HG03095 (cell line): ENCODE measurements around the gene GK.
"Not testable (repeated sequence)": the region's sequence is repeated elsewhere in the genome, so short reads cannot be mapped to it uniquely, and the experiment has no call there.

Source experiments
- ATAC-seq: cut with Tn5 transposase; IDR thresholded peaks from one replicate; pipeline ENCODE4 v1.9.1; 2021; ENCODE audit warnings: moderate library complexity; ENCODE audit not compliant: unreplicated experiment

Gene GK

GRCh38 chrX:30653415-30654131 lies at the start of gene GK:
GK (plus strand) TSS chrX:30653423; CDS start chrX:30653538, 115 bp downstream.
- ATAC-seq, result peak; percentile 9

GRCh38 chrX:30607155-30607554 lies 46.1 kb upstream of the GK start:
- ATAC-seq, result no peak

DNA sequence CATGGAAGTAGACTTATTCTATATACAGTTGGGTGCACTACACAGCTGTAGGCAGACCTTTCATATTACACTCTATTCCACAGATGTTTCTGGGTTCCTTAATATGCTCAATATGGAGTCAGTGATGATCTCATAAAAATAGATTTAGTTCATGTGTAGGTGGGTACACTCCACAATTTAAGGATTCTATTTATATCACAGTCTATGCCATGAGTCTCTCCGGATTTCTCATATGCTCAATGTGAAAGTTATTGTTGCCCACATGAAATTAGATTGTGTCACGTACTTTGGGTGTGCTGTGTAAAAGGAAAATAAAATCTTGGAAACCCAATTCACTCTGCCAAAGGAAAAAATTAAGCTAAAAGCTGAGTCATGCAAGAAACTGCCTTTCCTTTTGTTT lies 43.2 kb upstream of the GK start:
- no peak for ATAC-seq

- no peak for ATAC-seq
Measured at GRCh38 chrX:30612250-30612655, 41.0 kb upstream of the GK start.

DNA sequence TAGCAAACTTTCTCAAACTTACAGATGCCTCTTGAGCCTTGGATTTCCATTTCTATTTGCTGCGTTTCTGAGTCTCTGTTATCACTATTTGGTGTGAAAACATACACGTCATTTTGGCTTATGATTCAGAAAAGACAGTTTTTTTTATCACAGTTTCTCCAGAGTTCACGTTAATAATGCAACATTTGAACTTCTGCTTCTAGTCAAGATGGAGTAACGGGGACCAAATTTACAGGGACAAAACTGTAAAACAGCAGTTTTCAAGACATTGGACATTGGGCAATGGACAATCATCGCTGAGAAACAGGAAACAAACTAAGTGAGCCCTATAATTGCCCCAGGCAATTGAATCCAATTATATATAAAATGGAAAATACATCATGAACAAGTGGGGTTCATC lies 39.5 kb upstream of the GK start:
- ATAC-seq, result no peak

DNA sequence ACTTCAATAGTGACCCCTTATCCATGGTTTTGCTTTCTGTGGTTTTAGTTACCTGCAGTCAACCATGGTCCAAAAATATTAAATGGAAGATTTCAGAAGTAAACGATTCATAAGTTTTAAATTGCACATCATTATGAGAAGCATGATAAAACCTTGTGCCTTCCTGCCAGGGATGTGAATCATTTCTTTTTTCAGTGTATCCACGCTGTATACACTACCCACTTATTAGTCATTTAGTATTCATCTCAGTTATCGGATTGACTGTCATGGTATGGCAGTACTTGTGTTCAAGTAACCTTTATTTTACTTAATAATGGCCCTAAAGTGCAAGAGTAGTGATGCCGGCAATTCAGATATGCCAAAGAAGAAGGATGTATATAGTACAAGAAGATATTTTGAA lies 38.0 kb upstream of the GK start:
- no peak for ATAC-seq

GRCh38 chrX:30618160-30618765 lies 35.0 kb upstream of the GK start:
- peak; percentile 50 for ATAC-seq

- no peak for ATAC-seq
Measured at GRCh38 chrX:30620125-30620524, 33.1 kb upstream of the GK start.

- no peak for ATAC-seq
Measured at GRCh38 chrX:30620980-30621618, 32.1 kb upstream of the GK start.

DNA sequence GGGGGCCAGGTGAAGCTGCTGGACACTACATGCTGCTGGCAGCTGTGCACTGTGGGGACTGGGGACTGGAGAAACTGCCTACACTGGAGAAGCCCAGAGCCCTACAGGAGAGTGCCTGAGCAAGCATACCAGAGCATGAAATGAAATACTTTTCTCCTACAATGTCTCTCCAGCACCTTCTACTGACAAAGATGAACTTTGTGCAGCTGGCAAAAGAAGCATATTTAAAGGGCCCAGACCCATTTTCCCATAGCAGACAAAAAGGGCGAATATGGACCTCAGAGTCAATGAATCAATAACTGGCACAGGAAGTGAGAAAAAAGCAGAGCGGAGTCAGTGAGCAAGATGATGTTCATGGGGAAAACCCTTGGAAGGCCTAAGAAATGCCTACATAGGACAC lies 30.9 kb upstream of the GK start:
- ATAC-seq, result no peak

DNA sequence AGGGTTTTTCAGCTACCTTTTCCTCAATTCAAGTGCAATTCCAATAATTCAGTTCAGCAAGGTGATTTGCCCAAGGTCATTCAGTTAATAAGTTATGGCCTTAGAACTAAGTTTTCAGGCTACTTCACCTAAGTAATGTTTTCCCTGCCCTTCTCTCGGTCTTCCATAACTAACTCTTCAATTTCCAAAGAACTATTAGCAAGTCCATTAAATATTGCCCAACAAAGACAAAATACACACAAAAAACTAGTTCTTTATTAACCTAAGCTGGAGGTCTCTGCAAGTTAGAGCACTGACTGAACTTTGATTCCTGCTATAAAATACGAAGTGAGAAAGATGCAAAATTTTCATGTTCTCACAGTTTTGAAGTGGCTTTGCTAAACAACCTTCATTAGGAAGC lies 26.8 kb upstream of the GK start:
- no peak for ATAC-seq

GRCh38 chrX:30627818-30628652 lies 25.2 kb upstream of the GK start:
- no peak for ATAC-seq

- not testable (repeated sequence) for ATAC-seq
Measured at GRCh38 chrX:30634070-30634469, 19.2 kb upstream of the GK start.

DNA sequence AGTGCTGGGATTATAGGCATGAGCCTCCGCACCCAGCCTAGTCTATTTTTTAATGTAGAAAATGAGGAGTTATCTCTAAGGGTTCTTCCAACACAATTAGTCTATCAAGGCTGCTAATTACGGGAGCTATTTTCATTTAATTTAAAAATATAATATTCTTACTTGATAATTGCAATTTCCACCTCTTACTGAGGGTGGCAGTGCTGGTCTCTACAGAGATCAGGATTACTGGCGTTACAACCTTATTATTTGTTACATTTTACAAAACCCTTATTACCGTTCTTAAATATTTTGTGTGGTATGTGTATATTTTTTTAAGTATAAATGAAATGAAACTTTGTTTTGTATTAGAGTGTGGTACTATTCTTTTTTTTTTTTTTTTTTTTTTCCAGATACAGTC lies 17.6 kb upstream of the GK start:
- ATAC-seq, result no peak

DNA sequence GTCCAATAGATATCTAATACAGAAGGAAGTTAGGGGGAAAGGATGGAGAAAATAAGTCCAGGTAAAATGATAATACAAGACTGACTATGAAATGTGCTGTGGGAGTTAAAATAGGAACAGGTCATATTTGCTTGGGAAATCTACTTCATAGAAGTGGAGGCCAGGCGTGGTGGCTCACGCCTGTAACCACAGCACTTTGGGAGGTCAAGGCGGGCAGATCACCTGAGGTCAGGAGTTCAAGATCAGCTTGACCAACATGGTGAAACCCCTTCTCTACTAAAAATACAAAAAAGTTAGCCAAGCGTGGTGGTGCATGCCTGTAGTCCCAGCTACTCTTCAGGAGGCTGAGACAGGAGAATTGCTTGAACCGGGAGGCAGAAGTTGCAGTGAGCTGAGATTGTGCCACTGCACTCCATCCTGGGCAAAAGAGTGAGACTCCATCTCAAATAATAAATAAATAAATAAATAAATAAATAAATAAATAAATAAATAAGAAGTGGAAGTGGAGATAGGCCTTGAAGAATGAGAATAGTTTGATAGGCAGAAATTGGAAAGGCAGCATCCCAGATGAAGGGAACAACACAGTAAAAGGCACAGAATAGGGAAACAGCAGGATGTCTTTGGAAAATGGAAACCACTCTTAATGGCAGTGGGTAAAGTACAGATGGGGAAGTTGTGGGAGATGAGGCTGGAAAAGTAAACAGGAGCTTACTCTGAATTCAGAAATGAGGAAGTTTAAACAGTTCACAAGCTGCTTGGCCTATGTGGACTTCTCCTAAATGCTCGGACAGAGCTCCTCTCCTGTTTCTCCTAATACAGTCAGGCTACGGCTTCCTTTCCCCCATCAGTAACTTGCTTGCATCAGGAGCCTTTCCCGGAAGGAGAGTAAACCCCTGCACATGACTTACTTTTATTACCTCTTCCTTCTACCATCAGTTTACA lies 15.1 kb upstream of the GK start:
- no peak for ATAC-seq

- ATAC-seq, result not testable (repeated sequence)
Measured at GRCh38 chrX:30639702-30640101, 13.5 kb upstream of the GK start.

DNA sequence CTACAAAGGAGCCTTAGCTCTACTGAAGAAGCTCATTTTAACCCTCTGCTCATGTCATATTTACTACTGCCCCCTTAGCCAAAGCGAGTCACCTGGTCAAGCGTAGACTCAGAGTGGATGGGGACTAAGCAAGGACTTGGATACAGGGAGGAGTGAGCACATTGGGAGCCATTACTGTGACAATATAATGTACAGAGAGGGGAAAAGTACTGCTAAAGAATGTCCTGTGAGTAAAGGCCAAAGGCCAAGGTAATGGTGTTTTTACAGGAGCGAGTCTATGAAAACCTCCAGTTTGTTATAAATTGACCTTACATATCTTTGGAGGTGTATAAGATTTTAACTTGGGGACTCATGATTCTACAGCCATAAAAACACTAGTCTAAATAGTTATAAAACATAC lies 10.6 kb upstream of the GK start:
- ATAC-seq, result no peak

DNA sequence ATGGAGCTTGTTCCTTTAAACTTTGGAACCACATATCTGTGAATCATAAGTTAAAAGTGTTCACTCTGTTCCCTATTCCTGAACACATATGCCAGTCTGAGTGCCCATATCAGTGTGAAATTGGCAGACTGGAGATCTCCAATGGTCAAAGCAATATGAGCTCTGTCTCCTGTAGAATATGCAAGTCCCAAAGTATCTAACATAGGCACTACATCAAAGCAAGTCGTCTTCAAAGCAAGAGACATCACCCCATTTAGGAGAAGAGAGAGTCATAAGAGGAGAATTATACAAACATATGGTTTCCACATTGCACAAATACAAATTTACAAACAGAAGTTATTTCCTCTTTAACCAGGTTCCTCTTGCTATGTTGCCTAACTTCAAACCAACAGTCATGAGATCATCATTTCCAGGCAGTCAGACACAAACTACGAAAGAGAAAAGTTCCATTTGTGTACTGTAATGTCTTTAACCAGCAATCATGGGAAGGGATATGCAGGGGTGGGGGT lies 9.9 kb upstream of the GK start:
- no peak for ATAC-seq

DNA sequence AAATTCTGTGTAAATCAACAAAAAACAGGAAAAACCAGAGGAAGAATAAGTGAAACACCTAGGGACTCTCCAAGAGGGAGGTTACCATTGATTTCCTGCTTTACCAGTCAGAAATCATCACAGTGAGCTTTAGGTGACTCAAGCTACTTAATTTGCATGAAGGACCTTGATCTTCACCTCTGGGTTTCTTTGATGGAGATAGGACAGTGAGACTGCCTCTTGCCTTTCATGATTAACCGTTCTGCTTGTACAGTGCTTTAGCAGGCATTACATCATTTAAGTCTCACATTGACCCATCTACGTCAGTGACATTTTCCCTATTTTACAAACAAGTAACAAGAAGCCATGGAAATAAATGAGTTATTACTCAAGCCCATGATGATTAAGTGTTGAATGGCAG lies 3.4 kb upstream of the GK start:
- no peak for ATAC-seq
